SK-N-SH treated with all-trans-retinoic acid at 6 μM for 48 hours (cell line): ENCODE measurements around the gene KCNN4.

Source experiments
- ATAC-seq: fragments of 200-7000 bp; cut with Tn5 transposase; 3 replicates; pipeline ENCODE4 v1.9.1; 2020; ENCODE audit warnings: mild to moderate bottlenecking, moderate library complexity
- ARNTL ChIP-seq: fragments of 450-650 bp; formaldehyde crosslinking; IDR thresholded peaks from 2 replicates; pipeline ENCODE4 v1.5.0; 2020; ENCODE audit warnings: low read depth, mild to moderate bottlenecking, moderate library complexity, borderline replicate concordance
- BACH2 ChIP-seq: fragments of 250-450 bp; sonication (Bioruptor Pico); IDR thresholded peaks from 2 replicates; pipeline ENCODE4 v1.9.0; 2021; ENCODE audit warnings: mild to moderate bottlenecking, borderline replicate concordance
- CSDC2 ChIP-seq: fragments of 250-450 bp; sonication (Bioruptor Pico); IDR thresholded peaks from 2 replicates; pipeline ENCODE4 v1.5.0; 2020; ENCODE audit warnings: mild to moderate bottlenecking, moderate library complexity
- GLIS3 ChIP-seq: fragments of 250-450 bp; sonication (Bioruptor Pico); IDR thresholded peaks from 2 replicates; pipeline ENCODE4 v1.5.0; 2020; ENCODE audit warnings: mild to moderate bottlenecking, moderate library complexity
- ISL1 ChIP-seq: fragments of 250-450 bp; sonication (Bioruptor Pico); IDR thresholded peaks from 2 replicates; pipeline ENCODE4 v2.1.2; 2022; ENCODE audit warnings: mild to moderate bottlenecking, moderate library complexity
- OSR1 ChIP-seq: fragments of 250-450 bp; sonication (Bioruptor Pico); IDR thresholded peaks from 2 replicates; pipeline ENCODE4 v1.8.0; 2022; ENCODE audit warnings: moderate library complexity, mild to moderate bottlenecking, inconsistent platforms
- PPARA ChIP-seq: fragments of 250-450 bp; sonication (Bioruptor Pico); IDR thresholded peaks from 2 replicates; pipeline ENCODE4 v1.5.0; 2020; ENCODE audit warnings: mild to moderate bottlenecking, borderline replicate concordance
- RARB ChIP-seq: fragments of 250-450 bp; sonication (Bioruptor Pico); IDR thresholded peaks from 2 replicates; pipeline ENCODE4 v1.8.0; 2021; ENCODE audit warnings: mild to moderate bottlenecking, moderate library complexity
- SNAI2 ChIP-seq: fragments of 250-450 bp; sonication (Bioruptor Pico); IDR thresholded peaks from 2 replicates; pipeline ENCODE4 v1.5.0; 2020; ENCODE audit warnings: mild to moderate bottlenecking, moderate library complexity
- TCF4 ChIP-seq: fragments of 250-450 bp; sonication (Bioruptor Pico); IDR thresholded peaks from 2 replicates; pipeline ENCODE4 v1.8.0; 2021; ENCODE audit warnings: mild to moderate bottlenecking, moderate library complexity, borderline replicate concordance
- TOX ChIP-seq: fragments of 250-450 bp; sonication (Bioruptor Pico); IDR thresholded peaks from 2 replicates; pipeline ENCODE4 v1.8.0; 2021; ENCODE audit warnings: mild to moderate bottlenecking, moderate library complexity, borderline replicate concordance
- ZC3H10 ChIP-seq: fragments of 250-450 bp; sonication (Bioruptor Pico); IDR thresholded peaks from 2 replicates; pipeline ENCODE4 v1.5.1; 2021; ENCODE audit warnings: mild to moderate bottlenecking, moderate library complexity
- ZFP30 ChIP-seq: fragments of 450-650 bp; formaldehyde crosslinking; IDR thresholded peaks from 2 replicates; pipeline ENCODE4 v1.5.0; 2022; ENCODE audit warnings: mild to moderate bottlenecking, moderate library complexity
- ZNF565 ChIP-seq: fragments of 450-650 bp; formaldehyde crosslinking; conservative IDR thresholded peaks from 2 replicates; pipeline ENCODE4 v1.5.0; 2020; ENCODE audit warnings: low read depth, mild to moderate bottlenecking, moderate library complexity
- ZNF70 ChIP-seq: fragments of 450-650 bp; formaldehyde crosslinking; IDR thresholded peaks from 2 replicates; pipeline ENCODE4 v1.5.0; 2020; ENCODE audit warnings: mild to moderate bottlenecking, moderate library complexity
- ZNF8 ChIP-seq: fragments of 450-650 bp; formaldehyde crosslinking; IDR thresholded peaks from 2 replicates; pipeline ENCODE4 v1.5.0; 2020; ENCODE audit warnings: mild to moderate bottlenecking, moderate library complexity
- TF ChIP-seq, protein P1 (sequence below): fragments of 250-450 bp; sonication (Bioruptor Pico); IDR thresholded peaks from 2 replicates; pipeline ENCODE4 v1.8.0; 2020; ENCODE audit warnings: mild to moderate bottlenecking, moderate library complexity, borderline replicate concordance
- TF ChIP-seq, protein P2 (sequence below): fragments of 250-450 bp; sonication (Bioruptor Pico); IDR thresholded peaks from 2 replicates; pipeline ENCODE4 v1.5.1; 2021; ENCODE audit warnings: mild to moderate bottlenecking, moderate library complexity
- TF ChIP-seq, protein P3 (sequence below): fragments of 250-450 bp; sonication (Bioruptor Pico); IDR thresholded peaks from 2 replicates; pipeline ENCODE4 v1.8.0; 2021; ENCODE audit warnings: low read depth, mild to moderate bottlenecking, moderate library complexity, borderline replicate concordance
- TF ChIP-seq, protein P4 (sequence below): fragments of 250-450 bp; sonication (Bioruptor Pico); IDR thresholded peaks from 2 replicates; pipeline ENCODE4 v1.5.0; 2020; ENCODE audit warnings: mild to moderate bottlenecking, moderate library complexity
- TF ChIP-seq, protein P5 (sequence below): fragments of 250-450 bp; sonication (Bioruptor Pico); IDR thresholded peaks from 2 replicates; pipeline ENCODE4 v1.5.1; 2020; ENCODE audit warnings: low read depth, mild to moderate bottlenecking, moderate library complexity

The KCNN4 gene

DNA sequence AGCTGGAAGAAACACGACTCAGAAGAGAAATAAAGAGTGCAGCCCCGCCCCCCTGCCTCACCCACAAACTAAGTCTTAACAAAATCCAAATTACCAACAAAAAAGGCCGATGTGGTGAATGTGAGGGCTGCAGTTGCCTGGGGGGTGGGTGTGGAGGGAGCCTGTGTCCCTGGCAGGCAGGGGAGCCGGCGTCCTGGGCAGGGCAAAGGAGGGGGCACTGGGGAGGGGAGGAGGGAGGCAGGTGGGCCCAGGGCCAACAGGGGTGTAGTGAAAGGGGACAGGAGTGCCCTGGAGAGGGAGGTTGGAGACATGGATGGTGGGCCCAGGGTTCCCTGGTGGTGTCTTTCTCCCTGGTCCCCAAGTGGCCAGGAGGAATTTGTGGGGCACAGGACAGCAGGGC, 60.9 kb downstream of the KCNN4 start:
- ATAC-seq, result no peak
- TF ChIP-seq, protein P1, sequence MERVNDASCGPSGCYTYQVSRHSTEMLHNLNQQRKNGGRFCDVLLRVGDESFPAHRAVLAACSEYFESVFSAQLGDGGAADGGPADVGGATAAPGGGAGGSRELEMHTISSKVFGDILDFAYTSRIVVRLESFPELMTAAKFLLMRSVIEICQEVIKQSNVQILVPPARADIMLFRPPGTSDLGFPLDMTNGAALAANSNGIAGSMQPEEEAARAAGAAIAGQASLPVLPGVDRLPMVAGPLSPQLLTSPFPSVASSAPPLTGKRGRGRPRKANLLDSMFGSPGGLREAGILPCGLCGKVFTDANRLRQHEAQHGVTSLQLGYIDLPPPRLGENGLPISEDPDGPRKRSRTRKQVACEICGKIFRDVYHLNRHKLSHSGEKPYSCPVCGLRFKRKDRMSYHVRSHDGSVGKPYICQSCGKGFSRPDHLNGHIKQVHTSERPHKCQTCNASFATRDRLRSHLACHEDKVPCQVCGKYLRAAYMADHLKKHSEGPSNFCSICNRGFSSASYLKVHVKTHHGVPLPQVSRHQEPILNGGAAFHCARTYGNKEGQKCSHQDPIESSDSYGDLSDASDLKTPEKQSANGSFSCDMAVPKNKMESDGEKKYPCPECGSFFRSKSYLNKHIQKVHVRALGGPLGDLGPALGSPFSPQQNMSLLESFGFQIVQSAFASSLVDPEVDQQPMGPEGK, result no peak
- no peak for TF ChIP-seq SNAI2 (CRISPR knock-in tag)
- TF ChIP-seq, protein P2, sequence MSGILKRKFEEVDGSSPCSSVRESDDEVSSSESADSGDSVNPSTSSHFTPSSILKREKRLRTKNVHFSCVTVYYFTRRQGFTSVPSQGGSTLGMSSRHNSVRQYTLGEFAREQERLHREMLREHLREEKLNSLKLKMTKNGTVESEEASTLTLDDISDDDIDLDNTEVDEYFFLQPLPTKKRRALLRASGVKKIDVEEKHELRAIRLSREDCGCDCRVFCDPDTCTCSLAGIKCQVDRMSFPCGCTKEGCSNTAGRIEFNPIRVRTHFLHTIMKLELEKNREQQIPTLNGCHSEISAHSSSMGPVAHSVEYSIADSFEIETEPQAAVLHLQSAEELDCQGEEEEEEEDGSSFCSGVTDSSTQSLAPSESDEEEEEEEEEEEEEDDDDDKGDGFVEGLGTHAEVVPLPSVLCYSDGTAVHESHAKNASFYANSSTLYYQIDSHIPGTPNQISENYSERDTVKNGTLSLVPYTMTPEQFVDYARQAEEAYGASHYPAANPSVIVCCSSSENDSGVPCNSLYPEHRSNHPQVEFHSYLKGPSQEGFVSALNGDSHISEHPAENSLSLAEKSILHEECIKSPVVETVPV (CRISPR knock-in tag), result no peak

DNA sequence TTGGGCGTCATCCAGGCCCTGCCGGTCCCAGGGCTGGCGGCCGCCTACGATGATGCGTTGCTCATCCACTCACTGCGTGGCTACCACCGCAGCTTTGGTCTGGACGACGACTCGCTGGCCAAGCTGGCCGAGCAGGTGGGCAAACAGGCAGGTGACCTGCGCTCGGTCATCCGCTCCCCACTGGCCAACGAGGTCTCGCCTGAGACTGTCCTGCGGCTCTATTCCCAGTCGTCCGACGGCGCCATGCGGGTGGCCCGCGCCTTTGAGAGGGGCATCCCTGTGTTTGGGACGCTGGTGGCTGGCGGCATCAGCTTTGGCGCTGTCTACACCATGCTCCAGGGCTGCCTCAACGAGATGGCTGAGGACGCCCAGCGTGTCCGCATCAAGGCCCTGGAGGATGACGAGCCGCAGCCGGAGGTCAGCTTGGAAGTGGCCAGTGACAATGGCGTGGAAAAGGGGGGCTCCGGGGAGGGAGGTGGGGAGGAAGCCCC, 61.4 kb downstream of the KCNN4 start:
- ATAC-seq, result no peak
- TF ChIP-seq, protein P2 (CRISPR knock-in tag), result no peak
- TF ChIP-seq RARB (CRISPR knock-in tag), result no peak
- TF ChIP-seq TOX (CRISPR knock-in tag), result no peak
- no peak for TF ChIP-seq ZC3H10 (CRISPR knock-in tag)
- no peak for TF ChIP-seq PPARA (CRISPR knock-in tag)
- no peak for TF ChIP-seq TCF4 (CRISPR knock-in tag)
- TF ChIP-seq ISL1 (CRISPR knock-in tag), result no peak
- no peak for TF ChIP-seq ZNF70 (CRISPR knock-in tag)
- TF ChIP-seq ZNF565, result no peak
- TF ChIP-seq, all 23 proteins: peak for 0

DNA sequence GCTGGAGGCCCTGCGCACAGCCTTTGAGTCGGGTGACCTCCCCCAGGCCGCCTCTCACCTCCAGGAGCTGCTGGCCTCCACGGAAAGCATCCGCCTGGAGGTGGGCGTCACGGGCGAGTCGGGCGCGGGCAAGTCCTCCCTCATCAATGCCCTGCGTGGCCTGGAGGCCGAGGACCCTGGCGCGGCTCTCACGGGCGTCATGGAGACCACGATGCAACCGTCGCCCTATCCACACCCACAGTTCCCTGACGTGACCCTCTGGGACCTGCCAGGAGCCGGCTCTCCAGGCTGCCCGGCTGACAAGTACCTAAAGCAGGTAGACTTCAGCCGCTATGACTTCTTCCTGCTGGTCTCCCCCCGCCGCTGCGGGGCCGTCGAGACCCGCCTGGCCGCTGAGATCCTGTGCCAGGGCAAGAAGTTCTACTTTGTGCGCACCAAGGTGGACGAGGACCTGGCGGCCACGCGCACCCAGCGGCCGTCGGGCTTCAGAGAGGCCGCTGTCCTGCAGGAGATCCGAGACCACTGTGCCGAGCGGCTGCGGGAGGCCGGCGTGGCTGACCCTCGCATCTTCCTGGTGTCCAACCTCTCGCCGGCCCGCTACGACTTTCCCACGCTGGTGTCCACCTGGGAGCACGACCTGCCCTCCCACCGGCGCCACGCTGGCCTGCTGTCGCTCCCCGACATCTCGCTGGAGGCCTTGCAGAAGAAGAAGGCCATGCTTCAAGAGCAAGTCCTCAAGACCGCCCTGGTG, 62.0 kb downstream of the KCNN4 start:
- TF ChIP-seq ZFP30, result no peak
- TF ChIP-seq, protein P2 (CRISPR knock-in tag), result no peak
- TF ChIP-seq SNAI2 (CRISPR knock-in tag), result no peak
- no peak for TF ChIP-seq GLIS3 (CRISPR knock-in tag)
- TF ChIP-seq ZNF565, result no peak
- no peak for TF ChIP-seq ZC3H10 (CRISPR knock-in tag)
- TF ChIP-seq, protein P3, sequence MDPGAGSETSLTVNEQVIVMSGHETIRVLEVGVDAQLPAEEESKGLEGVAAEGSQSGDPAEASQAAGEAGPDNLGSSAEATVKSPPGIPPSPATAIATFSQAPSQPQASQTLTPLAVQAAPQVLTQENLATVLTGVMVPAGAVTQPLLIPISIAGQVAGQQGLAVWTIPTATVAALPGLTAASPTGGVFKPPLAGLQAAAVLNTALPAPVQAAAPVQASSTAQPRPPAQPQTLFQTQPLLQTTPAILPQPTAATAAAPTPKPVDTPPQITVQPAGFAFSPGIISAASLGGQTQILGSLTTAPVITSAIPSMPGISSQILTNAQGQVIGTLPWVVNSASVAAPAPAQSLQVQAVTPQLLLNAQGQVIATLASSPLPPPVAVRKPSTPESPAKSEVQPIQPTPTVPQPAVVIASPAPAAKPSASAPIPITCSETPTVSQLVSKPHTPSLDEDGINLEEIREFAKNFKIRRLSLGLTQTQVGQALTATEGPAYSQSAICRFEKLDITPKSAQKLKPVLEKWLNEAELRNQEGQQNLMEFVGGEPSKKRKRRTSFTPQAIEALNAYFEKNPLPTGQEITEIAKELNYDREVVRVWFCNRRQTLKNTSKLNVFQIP (CRISPR knock-in tag), result no peak
- TF ChIP-seq ZNF70 (CRISPR knock-in tag), result no peak
- no peak for TF ChIP-seq TCF4 (CRISPR knock-in tag)
- no peak for TF ChIP-seq RARB (CRISPR knock-in tag)
- no peak for TF ChIP-seq ARNTL (CRISPR knock-in tag)
- TF ChIP-seq, protein P4, sequence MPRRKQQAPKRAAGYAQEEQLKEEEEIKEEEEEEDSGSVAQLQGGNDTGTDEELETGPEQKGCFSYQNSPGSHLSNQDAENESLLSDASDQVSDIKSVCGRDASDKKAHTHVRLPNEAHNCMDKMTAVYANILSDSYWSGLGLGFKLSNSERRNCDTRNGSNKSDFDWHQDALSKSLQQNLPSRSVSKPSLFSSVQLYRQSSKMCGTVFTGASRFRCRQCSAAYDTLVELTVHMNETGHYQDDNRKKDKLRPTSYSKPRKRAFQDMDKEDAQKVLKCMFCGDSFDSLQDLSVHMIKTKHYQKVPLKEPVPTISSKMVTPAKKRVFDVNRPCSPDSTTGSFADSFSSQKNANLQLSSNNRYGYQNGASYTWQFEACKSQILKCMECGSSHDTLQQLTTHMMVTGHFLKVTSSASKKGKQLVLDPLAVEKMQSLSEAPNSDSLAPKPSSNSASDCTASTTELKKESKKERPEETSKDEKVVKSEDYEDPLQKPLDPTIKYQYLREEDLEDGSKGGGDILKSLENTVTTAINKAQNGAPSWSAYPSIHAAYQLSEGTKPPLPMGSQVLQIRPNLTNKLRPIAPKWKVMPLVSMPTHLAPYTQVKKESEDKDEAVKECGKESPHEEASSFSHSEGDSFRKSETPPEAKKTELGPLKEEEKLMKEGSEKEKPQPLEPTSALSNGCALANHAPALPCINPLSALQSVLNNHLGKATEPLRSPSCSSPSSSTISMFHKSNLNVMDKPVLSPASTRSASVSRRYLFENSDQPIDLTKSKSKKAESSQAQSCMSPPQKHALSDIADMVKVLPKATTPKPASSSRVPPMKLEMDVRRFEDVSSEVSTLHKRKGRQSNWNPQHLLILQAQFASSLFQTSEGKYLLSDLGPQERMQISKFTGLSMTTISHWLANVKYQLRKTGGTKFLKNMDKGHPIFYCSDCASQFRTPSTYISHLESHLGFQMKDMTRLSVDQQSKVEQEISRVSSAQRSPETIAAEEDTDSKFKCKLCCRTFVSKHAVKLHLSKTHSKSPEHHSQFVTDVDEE, result no peak
- no peak for TF ChIP-seq CSDC2 (CRISPR knock-in tag)
- no peak for TF ChIP-seq OSR1 (CRISPR knock-in tag)
- no peak for TF ChIP-seq TOX (CRISPR knock-in tag)
- TF ChIP-seq, protein P1, result no peak
- TF ChIP-seq BACH2 (CRISPR knock-in tag), result no peak
- no peak for TF ChIP-seq ZNF8 (CRISPR knock-in tag)
- TF ChIP-seq, protein P5, sequence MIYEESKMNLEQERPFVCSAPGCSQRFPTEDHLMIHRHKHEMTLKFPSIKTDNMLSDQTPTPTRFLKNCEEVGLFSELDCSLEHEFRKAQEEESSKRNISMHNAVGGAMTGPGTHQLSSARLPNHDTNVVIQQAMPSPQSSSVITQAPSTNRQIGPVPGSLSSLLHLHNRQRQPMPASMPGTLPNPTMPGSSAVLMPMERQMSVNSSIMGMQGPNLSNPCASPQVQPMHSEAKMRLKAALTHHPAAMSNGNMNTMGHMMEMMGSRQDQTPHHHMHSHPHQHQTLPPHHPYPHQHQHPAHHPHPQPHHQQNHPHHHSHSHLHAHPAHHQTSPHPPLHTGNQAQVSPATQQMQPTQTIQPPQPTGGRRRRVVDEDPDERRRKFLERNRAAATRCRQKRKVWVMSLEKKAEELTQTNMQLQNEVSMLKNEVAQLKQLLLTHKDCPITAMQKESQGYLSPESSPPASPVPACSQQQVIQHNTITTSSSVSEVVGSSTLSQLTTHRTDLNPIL (CRISPR knock-in tag), result no peak
- no peak for ATAC-seq
